T-helper 2 cell (primary cell): ENCODE results near the gene DMD.
"Not testable (repeated sequence)": the region's sequence is repeated elsewhere in the genome, so short reads cannot be mapped to it uniquely, and the experiment has no call there.

Source experiments
- DNase-seq, 5 experiments: peaks; one replicate each; pipeline versions ENCODE4 v3.0.0 to v3.0.0-alpha.2; 2012 to 2022

Gene DMD

GRCh38 chrX:32842053-32842452, 369.3 kb downstream of the DMD start:
- no peak for DNase-seq

GRCh38 chrX:32839781-32840180, 371.6 kb downstream of the DMD start:
- no peak for DNase-seq

GRCh38 chrX:32825009-32825408, 386.3 kb downstream of the DMD start:
- DNase-seq, result no peak

GRCh38 chrX:32804034-32804433, 407.3 kb downstream of the DMD start:
- DNase-seq, result no peak

GRCh38 chrX:32798990-32799389, 412.4 kb downstream of the DMD start:
- no peak for DNase-seq

GRCh38 chrX:32788936-32789335, 422.4 kb downstream of the DMD start:
- DNase-seq, result no peak

GRCh38 chrX:32780109-32780508, 431.2 kb downstream of the DMD start:
- DNase-seq, result no peak

GRCh38 chrX:32778965-32779364, 432.4 kb downstream of the DMD start:
- no peak for DNase-seq

GRCh38 chrX:32774966-32775365, 436.4 kb downstream of the DMD start:
- DNase-seq, result no peak

- DNase-seq, result no peak
Measured at GRCh38 chrX:32749070-32749469, 462.3 kb downstream of the DMD start.

GRCh38 chrX:32745323-32745722, 466.0 kb downstream of the DMD start:
- no peak for DNase-seq

- DNase-seq, result no peak
Measured at GRCh38 chrX:32744921-32745320, 466.4 kb downstream of the DMD start.

GRCh38 chrX:32741910-32742309, 469.4 kb downstream of the DMD start:
- no peak for DNase-seq

- no peak for DNase-seq
Measured at GRCh38 chrX:32708542-32708941, 502.8 kb downstream of the DMD start.

- not testable (repeated sequence) for DNase-seq
Measured at GRCh38 chrX:32705385-32705784, 506.0 kb downstream of the DMD start.

GRCh38 chrX:32687379-32687778, 524.0 kb downstream of the DMD start:
- DNase-seq, result no peak

- DNase-seq, result no peak
Measured at GRCh38 chrX:32678487-32678886, 532.9 kb downstream of the DMD start.

GRCh38 chrX:32673193-32673592, 538.2 kb downstream of the DMD start:
- no peak for DNase-seq

GRCh38 chrX:32662516-32662915, 548.8 kb downstream of the DMD start:
- no peak for DNase-seq

- DNase-seq, result no peak
Measured at GRCh38 chrX:32644476-32645245, 566.7 kb downstream of the DMD start.

GRCh38 chrX:32642283-32642682, 569.1 kb downstream of the DMD start:
- DNase-seq, result no peak

GRCh38 chrX:32618154-32618553, 593.2 kb downstream of the DMD start:
- no peak for DNase-seq

- DNase-seq, result no peak
Measured at GRCh38 chrX:32614707-32615106, 596.6 kb downstream of the DMD start.

GRCh38 chrX:32599156-32599555, 612.2 kb downstream of the DMD start:
- DNase-seq, result no peak

GRCh38 chrX:32598707-32599106, 612.6 kb downstream of the DMD start:
- no peak for DNase-seq
